Peyer's patch (tissue), 4 donors: ENCODE data around the gene UBAC1.

Experiments used
- CTCF ChIP-seq, 6 experiments: fragments of 450-650 bp in 4 of 6; fragments of 200-600 bp in 2 of 6; sonication (generic) in 1 of 6; IDR thresholded peaks; one replicate each; pipeline ENCODE4 v1.5.1; 2017 to 2019; ENCODE audit warnings: antibody characterized with exemption in 6 of 6, mild to moderate bottlenecking in 3 of 6, moderate library complexity in 1 of 6
- POLR2A ChIP-seq, 2 donors: fragments of 450-650 bp; IDR thresholded peaks; one replicate each; pipeline ENCODE4 v1.5.1; 2017; ENCODE audit warnings: antibody characterized with exemption in 2 of 2, mild to moderate bottlenecking in 2 of 2, moderate library complexity in 2 of 2

- TF ChIP-seq CTCF (IDR thresholded peaks at IDR 0.05) (no peak), POLR2A (IDR thresholded peaks at IDR 0.05) (no peak)
Observed at GRCh38 chr9:135929656-135930445, 31.3 kb downstream of the UBAC1 start.
